Natural killer cell (primary cell): ENCODE data around the gene TAL1. TPM values are rescaled to one million over a fixed set of nuclear protein-coding genes. Genes with fewer than 3 reads are reported as not detected.

Source experiments
- ATAC-seq, 3 donors: fragments of 150-1000 bp in 2 of 3; fragments of 200-7000 bp in 1 of 3; cut with Tn5 transposase; 1 replicate in 1 of 3; 2 replicates in 2 of 3; pipeline ENCODE4 v1.10.0; 2021; ENCODE audit warnings: mild to moderate bottlenecking in 2 of 3, moderate library complexity in 2 of 3
- DNase-seq, 2 donors: peaks; one replicate each; pipeline versions ENCODE4 v3.0.0 to v3.0.0-alpha.2; 2013 to 2021; ENCODE audit warnings: mixed read lengths in 1 of 2
- H3K27ac ChIP-seq: one replicate; pipeline ENCODE4 v1.5.1; 2013; ENCODE audit warnings: mild to moderate bottlenecking, low read length
- H3K27me3 ChIP-seq: one replicate; pipeline ENCODE4 v1.6.1; 2013; ENCODE audit warnings: low read length; ENCODE audit not compliant: control insufficient read depth, insufficient read depth
- H3K36me3 ChIP-seq: one replicate; pipeline ENCODE4 v1.6.1; 2013; ENCODE audit warnings: low read length; ENCODE audit not compliant: control insufficient read depth, insufficient read depth
- H3K4me1 ChIP-seq: one replicate; pipeline ENCODE4 v1.6.1; 2013; ENCODE audit warnings: low read length; ENCODE audit not compliant: control insufficient read depth, insufficient read depth
- H3K4me3 ChIP-seq: one replicate; pipeline ENCODE4 v1.5.1; 2013; ENCODE audit warnings: low read length
- H3K9me3 ChIP-seq: one replicate; pipeline ENCODE4 v1.6.1; 2013; ENCODE audit warnings: low read length; ENCODE audit not compliant: control insufficient read depth, insufficient read depth
- H3K27ac Mint-ChIP-seq, 2 donors: one replicate each; pipeline ENCODE4 v1.8.0; 2022; ENCODE audit warnings: mild to moderate bottlenecking in 2 of 2, mixed read lengths in 2 of 2, moderate library complexity in 1 of 2
- H3K27me3 Mint-ChIP-seq, 2 donors: one replicate each; pipeline ENCODE4 v1.8.0; 2022; ENCODE audit warnings: low read depth in 2 of 2, mixed read lengths in 2 of 2
- H3K36me3 Mint-ChIP-seq: one replicate; pipeline ENCODE4 v1.8.0; 2022; ENCODE audit warnings: mixed read lengths
- H3K4me1 Mint-ChIP-seq, 2 donors: one replicate each; pipeline ENCODE4 v1.8.0; 2022; ENCODE audit warnings: mixed read lengths in 2 of 2
- H3K4me3 Mint-ChIP-seq: one replicate; pipeline ENCODE4 v1.8.0; 2022; ENCODE audit warnings: mild to moderate bottlenecking, moderate library complexity, mixed read lengths
- H3K9me3 Mint-ChIP-seq, 2 donors: one replicate each; pipeline ENCODE4 v1.8.0; 2022; ENCODE audit warnings: mixed read lengths in 2 of 2
- CTCF ChIP-seq: fragments of 200-600 bp; IDR thresholded peaks from one replicate; pipeline ENCODE4 v1.8.0; 2022; ENCODE audit warnings: antibody characterized with exemption
- WGBS: methylation state at CpG from one replicate; pipeline ENCODE4 v1.1.7; 2013; ENCODE audit warnings: missing lambda C conversion rate; ENCODE audit not compliant: insufficient coverage; 5-methylcytosine and 5-hydroxymethylcytosine counted together
- intact Hi-C: fragments of 100-400 bp; cut with micrococcal nuclease; formaldehyde crosslinking; loops from one replicate; pipeline ENCODE4 v1.14.2; 2022
- total RNA-seq, 4 donors: library from RNA; stranded (reverse); fragments of 120-200 nt in 1 of 4; gene quantifications; one replicate each; pipeline versions ENCODE4 v1.2.3 to v1.2.4, GENCODE V29; 2013 to 2022

Gene TAL1
- total RNA-seq, 3 donors from 2014 or later (not counting 1 experiment from before 2014, with no cell fraction given), result 0.91 to 6.7 (median 3.5) TPM

GRCh38 chr1:47190509-47190855 is 41.5 kb downstream of the TAL1 start:
- intact Hi-C loops, result loop anchor here (10.0 kb wide), 1 partner anchor 244 kb away; the partner anchor contains the start of gene FOXD2
- Histone ChIP-seq H3K27me3 (no peaks in the 10 kb centered on the region), H3K4me1 (peaks cover 4% of the 10 kb centered on the region), H3K4me3 (no peak overlapping the region), H3K9me3 (no peaks in the 10 kb centered on the region), H3K27ac (no peak overlapping the region), H3K36me3 (no peaks in the 10 kb centered on the region)
- Mint-ChIP-seq H3K27me3 (peaks cover 5 to 13% of the 10 kb centered on the region in 2 donors), H3K27ac (no peak overlapping the region), H3K36me3 (no peaks in the 10 kb centered on the region), H3K4me3 (no peak overlapping the region), H3K9me3 (no peaks in the 10 kb centered on the region), H3K4me1 (peaks cover 5% of the 10 kb centered on the region in 2 donors)
- no peak for TF ChIP-seq CTCF
- DNase-seq (peak in 1 of 2 donors; percentile 9), ATAC-seq (no peak)
- 68% methylated on average over 5 of the region's 5 CpGs for WGBS

- Histone ChIP-seq H3K4me3 (no peak within 1 kb of the TSS), H3K27ac (no peak within 1 kb of the TSS), H3K9me3 (no peaks in the 10 kb centered on the region), H3K4me1 (peaks cover 4% of the 10 kb centered on the region), H3K27me3 (no peaks in the 10 kb centered on the region), H3K36me3 (no peaks in the 10 kb centered on the region)
- Mint-ChIP-seq H3K27me3 (peaks cover 5 to 13% of the 10 kb centered on the region in 2 donors), H3K4me3 (no peak within 1 kb of the TSS), H3K9me3 (no peaks in the 10 kb centered on the region), H3K4me1 (peaks cover 5% of the 10 kb centered on the region in 2 donors), H3K36me3 (no peaks in the 10 kb centered on the region), H3K27ac (no peak within 1 kb of the TSS)
- intact Hi-C loops, result loop anchor here (10.0 kb wide), 1 partner anchor 245 kb away; the partner anchor contains the start of gene FOXD2
- ATAC-seq (no peak), DNase-seq (peak in 1 of 2 donors; percentile 10)
- no peak for TF ChIP-seq CTCF
- 75% methylated on average over 16 of the region's 16 CpGs for WGBS
These were observed 42.0 kb downstream of the TAL1 start, which contains the start of gene PDZK1IP1 for GRCh38 chr1:47189844-47190508. Gene PDZK1IP1 (minus strand): TSS chr1:47190036. CDS start chr1:47189932, 104 bp downstream.

GRCh38 chr1:47188791-47189785 is 42.9 kb downstream of the TAL1 start:
- H3K27ac Mint-ChIP-seq, result no peak overlapping the region
- H3K27me3 Mint-ChIP-seq, result peaks cover 5 to 13% of the 10 kb centered on the region in 2 donors
- peak in 1 of 2 donors; percentile 2 for DNase-seq
- intact Hi-C loops, result no loop called here
- H3K9me3 ChIP-seq, result no peaks in the 10 kb centered on the region
- 75% methylated on average over 7 of the region's 7 CpGs for WGBS
- H3K27ac ChIP-seq, result no peak overlapping the region
- no peaks in the 10 kb centered on the region for H3K9me3 Mint-ChIP-seq
- peaks cover 4% of the 10 kb centered on the region for H3K4me1 ChIP-seq
- TF ChIP-seq CTCF, result no peak
- H3K4me3 Mint-ChIP-seq, result no peak overlapping the region
- H3K36me3 ChIP-seq, result no peaks in the 10 kb centered on the region
- H3K4me1 Mint-ChIP-seq, result peaks cover 5% of the 10 kb centered on the region in 2 donors
- H3K27me3 ChIP-seq, result no peaks in the 10 kb centered on the region
- H3K36me3 Mint-ChIP-seq, result no peaks in the 10 kb centered on the region
- ATAC-seq, result no peak
- H3K4me3 ChIP-seq, result no peak overlapping the region
